GM12878 (cell line): ENCODE measurements around the gene ERCC1. TPM values are rescaled to one million over a fixed set of nuclear protein-coding genes. Genes with fewer than 3 reads are reported as not detected.

ENCODE experiments used
- ATAC-seq: fragments of 200-7000 bp; cut with Tn5 transposase; 3 replicates; pipeline ENCODE4 v1.9.1; 2020; ENCODE audit warnings: mild to moderate bottlenecking, moderate library complexity
- BruUV-seq: library from RNA; stranded (reverse); fragments of 400-500 nt; replicated peaks from 2 replicates; lab custom pipeline; 2021; lab: Mats Ljungman, UMichigan
- CTCF ChIA-PET: fragments of 300-600 bp; sonication (Branson Sonifier 250); formaldehyde crosslinking; extraction: SDS; loops from one replicate; lab custom pipeline; 2021; ENCODE audit warnings: inconsistent platforms; lab: Yijun Ruan, JAX
- POLR2A ChIA-PET: fragments of 350-600 bp; formaldehyde crosslinking; extraction: SDS; loops from one replicate; lab custom pipeline; 2021; ENCODE audit warnings: inconsistent platforms; lab: Charles Lee
- RAD21 ChIA-PET: fragments of 300-600 bp; sonication (Branson Sonifier 250); formaldehyde crosslinking; loops from one replicate; lab custom pipeline; 2023; ENCODE audit warnings: antibody characterized with exemption; ENCODE audit not compliant: unreplicated experiment; lab: Charles Lee
- SMC1A ChIA-PET: fragments of 300-600 bp; sonication (Branson Sonifier 250); formaldehyde crosslinking; loops from one replicate; lab custom pipeline; 2023; ENCODE audit not compliant: unreplicated experiment, uncharacterized antibody; lab: Charles Lee
- DNase-seq: peaks from one replicate; pipeline ENCODE4 v3.0.0-alpha.2; 2011; ENCODE audit warnings: low read depth, low spot score
- FAIRE-seq: peaks from 3 replicates; lab custom pipeline; 2011; peaks lifted over from hg19 to GRCh38; lab: Jason Lieb, UNC
- H2AFZ ChIP-seq: 2 replicates; pipeline ENCODE4 v1.6.0; 2011; ENCODE audit warnings: low read depth, low read length, control low read depth; ENCODE audit not compliant: control insufficient read depth
- H3K27ac ChIP-seq: 2 replicates; pipeline ENCODE4 v1.5.1; 2011; ENCODE audit warnings: control low read depth; ENCODE audit not compliant: control insufficient read depth, insufficient read depth
- H3K27me3 ChIP-seq, 2 experiments: replicated peaks in 1 of 2; 2 replicates each; pipeline versions ENCODE4 v1.6.0 to v1.6.1; 2011; ENCODE audit warnings: low read length in 1 of 2; ENCODE audit not compliant: control insufficient read depth in 2 of 2, insufficient read depth in 2 of 2
- H3K36me3 ChIP-seq, 2 experiments: 2 replicates each; pipeline ENCODE4 v1.5.1; 2011; ENCODE audit warnings: low read length in 1 of 2; ENCODE audit not compliant: control insufficient read depth in 2 of 2, insufficient read depth in 2 of 2
- H3K4me1 ChIP-seq: 2 replicates; pipeline ENCODE4 v1.6.1; 2011; ENCODE audit warnings: mild to moderate bottlenecking, low read length, moderate library complexity, mixed read lengths; ENCODE audit not compliant: control insufficient read depth, insufficient read depth
- H3K4me2 ChIP-seq: 2 replicates; pipeline ENCODE4 v1.6.0; 2011; ENCODE audit warnings: control low read depth; ENCODE audit not compliant: control insufficient read depth, insufficient read depth
- H3K4me3 ChIP-seq: fragments of 200-600 bp; sonication (generic); 2 replicates; pipeline ENCODE4 v1.5.1; 2016
- H3K79me2 ChIP-seq: 2 replicates; pipeline ENCODE4 v1.6.0; 2011; ENCODE audit warnings: low read length; ENCODE audit not compliant: control insufficient read depth, insufficient read depth
- H3K9ac ChIP-seq: 2 replicates; pipeline ENCODE4 v1.8.0; 2011; ENCODE audit warnings: low read length, control low read depth, mixed read lengths; ENCODE audit not compliant: control insufficient read depth, insufficient read depth
- H3K9me3 ChIP-seq: replicated peaks from 3 replicates; pipeline ENCODE4 v1.5.1; 2011; ENCODE audit warnings: mild to moderate bottlenecking, low read length; ENCODE audit not compliant: control insufficient read depth, insufficient read depth
- H4K20me1 ChIP-seq: 2 replicates; pipeline ENCODE4 v1.6.0; 2011; ENCODE audit not compliant: control insufficient read depth, insufficient read depth
- JUND ChIP-seq: IDR thresholded peaks from 2 replicates; pipeline ENCODE4 v1.6.1; 2012; ENCODE audit warnings: low read depth, mild to moderate bottlenecking, low read length, improper control_type of control experiment, moderate library complexity
- MYB ChIP-seq: fragments of 150-350 bp; IDR thresholded peaks from 2 replicates; pipeline ENCODE4 v1.6.1; 2014; ENCODE audit warnings: mild to moderate bottlenecking, low read depth, low read length, borderline replicate concordance
- YY1 ChIP-seq: IDR thresholded peaks from 2 replicates; pipeline ENCODE4 v1.6.1; 2011; ENCODE audit warnings: low read depth, mild to moderate bottlenecking, low read length
- ZBTB33 ChIP-seq: fragments of 450-650 bp; IDR thresholded peaks from 2 replicates; pipeline ENCODE4 v1.6.1; 2017; ENCODE audit warnings: mild to moderate bottlenecking
- WGBS: methylation state at CpG from one replicate; pipeline ENCODE4 v1.1.6; 2016; ENCODE audit warnings: low lambda C conversion rate; ENCODE audit not compliant: insufficient replicate concordance, insufficient coverage; ENCODE audit errors: missing lambda C conversion rate; 5-methylcytosine and 5-hydroxymethylcytosine counted together
- in situ Hi-C: fragments of 300-500 bp; cut with MboI; formaldehyde crosslinking; loops from 9 replicates; pipeline ENCODE4 v1.14.3; 2018; ENCODE audit warnings: mixed read lengths
- intact Hi-C: fragments of 100-400 bp; cut with micrococcal nuclease; formaldehyde crosslinking; loops from one replicate; pipeline ENCODE4 v1.14.2; 2022; ENCODE audit not compliant: unreplicated experiment
- polyA plus RNA-seq, 11 experiments: library from polyadenylated mRNA; depleted of rRNA in 4 of 11; unstranded in 6 of 11; stranded (reverse) in 5 of 11; fragments of >200 nt; fragmentation: Nextera tagmentation in 4 of 11; fragmentation: Illumina TruSeq in 1 of 11; extraction: Ambion mirVana in 4 of 11; extraction: Trizol in 1 of 11; gene quantifications; 1 replicate in 1 of 11; 2 replicates in 10 of 11; pipeline versions ENCODE4 v1.2.1 to v1.2.3, GENCODE V29; 2011 to 2016; ENCODE audit warnings: inconsistent platforms in 2 of 11, missing spikeins in 2 of 11, low read depth in 1 of 11
- total RNA-seq, 4 experiments: library from RNA; depleted of rRNA in 3 of 4; stranded (reverse); fragments of >200 nt in 3 of 4; fragmentation: Illumina TruSeq in 1 of 4; extraction: Trizol in 1 of 4; gene quantifications; 2 replicates each; pipeline versions ENCODE4 v1.2.1 to v1.2.3, GENCODE V29; 2013 to 2021
- TF ChIP-seq, protein P1 (sequence below): fragments of 450-650 bp; IDR thresholded peaks from 2 replicates; pipeline ENCODE4 v1.6.1; 2017; ENCODE audit warnings: antibody characterized with exemption, mild to moderate bottlenecking, moderate library complexity

The ERCC1 gene
- total and polyA plus RNA-seq, 10 of the 15 experiments (the other 5 are each of a cell fraction or from before 2014, with no cell fraction given) = 14.7 to 104 (median 61.1) TPM

DNA sequence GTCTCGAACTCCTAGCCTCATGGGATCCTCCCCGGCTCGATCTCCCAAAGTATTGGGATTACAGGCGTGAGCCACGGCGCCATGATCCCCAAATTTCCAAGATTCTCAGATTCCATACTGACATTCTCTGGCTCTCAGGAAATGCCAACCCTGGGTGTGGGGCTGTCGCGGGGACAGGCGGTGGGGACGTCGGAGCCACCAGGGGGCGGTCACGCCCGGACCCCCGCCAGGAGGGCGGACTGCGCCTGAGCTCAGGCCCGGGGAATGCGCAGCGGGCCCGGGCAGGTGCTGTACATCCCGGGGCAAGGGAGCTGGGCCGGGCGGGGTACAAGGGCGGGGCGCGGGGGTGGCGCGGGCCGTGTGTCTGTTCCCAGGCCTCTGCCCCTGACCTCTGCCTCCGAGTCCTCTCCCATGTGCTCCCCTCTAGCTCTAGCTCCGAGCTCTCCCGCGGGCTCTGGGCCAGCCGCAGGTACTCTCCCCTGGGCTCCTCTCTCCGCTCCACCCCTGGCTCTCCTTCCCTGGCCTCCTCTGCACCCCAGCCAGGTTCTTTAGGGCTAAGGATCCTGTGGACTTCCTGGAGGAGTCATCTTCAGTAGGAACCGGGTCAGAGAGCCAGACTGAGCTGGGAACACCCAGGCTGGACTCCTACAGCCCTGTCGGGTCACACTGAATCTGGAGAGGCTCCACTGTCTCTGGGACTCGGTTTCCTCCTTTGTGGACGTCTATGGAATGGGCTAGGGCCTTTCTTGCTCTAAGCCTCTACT lies 21.2 kb downstream of the ERCC1 start (continued):
- TF ChIP-seq, protein P1, sequence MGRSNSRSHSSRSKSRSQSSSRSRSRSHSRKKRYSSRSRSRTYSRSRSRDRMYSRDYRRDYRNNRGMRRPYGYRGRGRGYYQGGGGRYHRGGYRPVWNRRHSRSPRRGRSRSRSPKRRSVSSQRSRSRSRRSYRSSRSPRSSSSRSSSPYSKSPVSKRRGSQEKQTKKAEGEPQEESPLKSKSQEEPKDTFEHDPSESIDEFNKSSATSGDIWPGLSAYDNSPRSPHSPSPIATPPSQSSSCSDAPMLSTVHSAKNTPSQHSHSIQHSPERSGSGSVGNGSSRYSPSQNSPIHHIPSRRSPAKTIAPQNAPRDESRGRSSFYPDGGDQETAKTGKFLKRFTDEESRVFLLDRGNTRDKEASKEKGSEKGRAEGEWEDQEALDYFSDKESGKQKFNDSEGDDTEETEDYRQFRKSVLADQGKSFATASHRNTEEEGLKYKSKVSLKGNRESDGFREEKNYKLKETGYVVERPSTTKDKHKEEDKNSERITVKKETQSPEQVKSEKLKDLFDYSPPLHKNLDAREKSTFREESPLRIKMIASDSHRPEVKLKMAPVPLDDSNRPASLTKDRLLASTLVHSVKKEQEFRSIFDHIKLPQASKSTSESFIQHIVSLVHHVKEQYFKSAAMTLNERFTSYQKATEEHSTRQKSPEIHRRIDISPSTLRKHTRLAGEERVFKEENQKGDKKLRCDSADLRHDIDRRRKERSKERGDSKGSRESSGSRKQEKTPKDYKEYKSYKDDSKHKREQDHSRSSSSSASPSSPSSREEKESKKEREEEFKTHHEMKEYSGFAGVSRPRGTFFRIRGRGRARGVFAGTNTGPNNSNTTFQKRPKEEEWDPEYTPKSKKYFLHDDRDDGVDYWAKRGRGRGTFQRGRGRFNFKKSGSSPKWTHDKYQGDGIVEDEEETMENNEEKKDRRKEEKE = no peak

- no peaks in the 10 kb centered on the region for H4K20me1 ChIP-seq
- no peak overlapping the region for H3K4me2 ChIP-seq
- H2AFZ ChIP-seq = no peak overlapping the region
- POLR2A ChIA-PET = interaction anchor here (1.4 to 3.8 kb wide), 2 partner anchors 20 to 22 kb away, joined by 3 to 16 read pairs; partner anchors contain the start of gene ERCC1
- no peaks in the 10 kb centered on the region; a peak in 1 of 4 replicates for H3K27me3 ChIP-seq
- ATAC-seq (no peak), FAIRE-seq (no peak), DNase-seq (no peak)
- RAD21 ChIA-PET = interaction anchor here (0.6 to 4.8 kb wide), 11 partner anchors 11 to 242 kb away, joined by 3 to 48 read pairs (median 3); partner anchors contain the start of gene ERCC1
- no peak overlapping the region for H3K27ac ChIP-seq
- intact Hi-C loops (loop anchor here (10.0 kb wide), 1 partner anchor 243 kb away; no protein-coding TSS in a partner anchor), in situ Hi-C loops (no loop called here)
- no peaks in the 10 kb centered on the region for H3K9me3 ChIP-seq
- WGBS = 79% methylated on average over 6 of the region's 6 CpGs
- CTCF ChIA-PET = interaction anchor here (0.6 to 5.2 kb wide), 18 partner anchors 8 to 281 kb away, joined by 3 to 93 read pairs (median 6); partner anchors contain the start of genes BLOC1S3, ERCC1, ERCC2 and FOSB
- TF ChIP-seq JUND (no peak), MYB (no peak), YY1 (no peak), ZBTB33 (no peak)
- H3K4me3 ChIP-seq = no peak overlapping the region
- no peaks in the 10 kb centered on the region for H3K36me3 ChIP-seq
- H3K4me1 ChIP-seq = peaks cover 4% of the 10 kb centered on the region
- no TSS peak for BruUV-seq
- peaks cover 4% of the 10 kb centered on the region for H3K79me2 ChIP-seq
- SMC1A ChIA-PET = interaction anchor here (0.8 to 6.2 kb wide), 6 partner anchors 20 to 84 kb away, joined by 3 to 55 read pairs (median 6); no protein-coding TSS in a partner anchor
- H3K9ac ChIP-seq = no peak overlapping the region
These were observed 21.9 kb downstream of the ERCC1 start for GRCh38 chr19:45401815-45402214.
